K562 (cell line): ENCODE data around the gene SLC38A7. TPM values are rescaled to one million over a fixed set of nuclear protein-coding genes. Genes with fewer than 3 reads are reported as not detected.

Experiments used
- CEBPB ChIP-seq: fragments of 450-650 bp; IDR thresholded peaks from 2 replicates; pipeline ENCODE4 v1.6.1; 2016; ENCODE audit warnings: missing genetic modification characterization, missing compliant biosample characterization
- NFE2 ChIP-seq: IDR thresholded peaks from 2 replicates; pipeline ENCODE4 v1.6.1; 2014; ENCODE audit warnings: antibody characterized with exemption, low read depth
- NR4A1 ChIP-seq, 2 experiments: fragments of 250-450 bp in 1 of 2; fragments of 450-650 bp in 1 of 2; sonication (Bioruptor Pico) in 1 of 2; IDR thresholded peaks; 2 replicates each; pipeline versions ENCODE4 v1.4.0 to v1.6.1; 2016 to 2020; ENCODE audit warnings: mild to moderate bottlenecking in 2 of 2, missing compliant biosample characterization in 1 of 2, missing genetic modification characterization in 1 of 2, moderate library complexity in 1 of 2
- RBM39 ChIP-seq: fragments of 200-400 bp; formaldehyde crosslinking; optimal IDR thresholded peaks from 2 replicates; pipeline ENCODE3; 2018; ENCODE audit warnings: low read depth, low read length
- XRCC5 ChIP-seq: fragments of 200-400 bp; formaldehyde crosslinking; IDR thresholded peaks from 2 replicates; pipeline ENCODE4 v1.6.1; 2017; ENCODE audit warnings: low read depth, mild to moderate bottlenecking, low read length
- polyA plus RNA-seq, 8 experiments: library from polyadenylated mRNA; depleted of rRNA in 4 of 8; stranded (reverse) in 5 of 8; unstranded in 3 of 8; fragments of >200 nt; fragmentation: Nextera tagmentation in 2 of 8; fragmentation: Illumina TruSeq in 1 of 8; extraction: Ambion mirVana in 2 of 8; extraction: Trizol in 1 of 8; gene quantifications; 2 replicates each; pipeline versions ENCODE4 v1.2.1 to v1.2.3, GENCODE V29; 2011 to 2014; ENCODE audit warnings: inconsistent platforms in 1 of 8, missing spikeins in 1 of 8
- total RNA-seq, 7 experiments: library from RNA; depleted of rRNA in 6 of 7; stranded (reverse); fragments of >200 nt in 6 of 7; fragmentation: Illumina TruSeq in 2 of 7; extraction: Trizol in 2 of 7; gene quantifications; 2 replicates each; pipeline versions ENCODE4 v1.2.1 to v1.2.3, GENCODE V29; 2011 to 2021; ENCODE audit warnings: low replicate concordance in 1 of 7
- TF ChIP-seq, protein P1 (sequence below): sonication (generic); formaldehyde crosslinking; IDR thresholded peaks from 2 replicates; pipeline ENCODE4 v1.5.0; 2020; ENCODE audit warnings: missing genetic modification reagents
- TF ChIP-seq, protein P2 (sequence below): sonication (generic); formaldehyde crosslinking; IDR thresholded peaks from 2 replicates; pipeline ENCODE4 v1.8.0; 2023; ENCODE audit warnings: mild to moderate bottlenecking, missing genetic modification reagents
- TF ChIP-seq, protein P3 (sequence below): fragments of 450-650 bp; IDR thresholded peaks from 2 replicates; pipeline ENCODE4 v1.6.1; 2016; ENCODE audit warnings: mild to moderate bottlenecking, moderate library complexity
- TF ChIP-seq, protein P4 (sequence below): sonication (generic); IDR thresholded peaks from 2 replicates; pipeline ENCODE4 v1.6.1; 2016

The SLC38A7 gene
- total and polyA plus RNA-seq, 9 of the 15 experiments (the other 6 are each of a cell fraction or from before 2014, with no cell fraction given): 2.7 to 12.2 (median 6.5) TPM

DNA sequence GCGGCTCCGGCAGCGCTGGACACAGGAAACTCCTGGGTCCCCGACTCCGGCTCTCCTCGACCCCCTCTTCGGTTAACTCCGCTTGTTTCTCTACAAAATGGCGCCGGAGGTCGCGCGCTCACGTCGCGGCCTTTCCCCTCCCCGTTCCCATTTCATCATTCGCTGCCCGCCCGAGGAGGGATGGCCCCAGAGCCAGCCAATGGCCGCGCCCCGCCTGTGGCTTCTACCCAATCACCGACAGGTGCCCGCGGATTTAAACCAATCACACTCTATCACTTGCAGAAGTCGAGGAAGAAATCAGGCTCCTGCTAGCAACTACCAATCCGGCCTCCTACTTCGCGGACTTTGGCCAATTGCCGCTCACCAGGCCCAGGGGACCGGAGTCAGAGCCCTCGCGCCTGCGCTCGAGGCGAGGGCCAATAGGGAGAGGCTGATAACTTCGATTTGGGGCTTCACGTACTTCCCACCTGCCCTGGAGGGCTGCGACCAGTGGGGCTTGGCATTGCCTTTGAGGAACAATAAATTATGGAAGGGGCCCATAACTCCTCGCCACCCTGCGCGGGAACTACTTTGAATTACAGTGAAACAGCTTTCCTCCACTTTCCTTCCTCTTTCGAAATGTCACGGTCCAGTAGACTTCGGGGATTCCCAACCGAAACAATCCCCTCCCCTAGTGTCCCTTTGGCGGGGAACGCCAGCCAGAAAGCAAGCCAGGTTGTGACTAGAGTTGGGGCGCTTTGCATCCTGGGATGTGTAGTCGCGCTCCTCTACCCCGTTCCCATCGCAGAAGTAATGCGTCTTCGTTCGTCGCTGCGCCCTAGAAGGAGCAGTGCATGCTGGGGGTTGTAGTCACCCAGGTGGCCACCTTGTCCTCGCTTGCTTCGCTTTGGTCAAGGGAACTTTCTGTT lies 54.6 kb downstream of the SLC38A7 start, which contains the start of gene CNOT1 (continued):
- TF ChIP-seq, protein P1, sequence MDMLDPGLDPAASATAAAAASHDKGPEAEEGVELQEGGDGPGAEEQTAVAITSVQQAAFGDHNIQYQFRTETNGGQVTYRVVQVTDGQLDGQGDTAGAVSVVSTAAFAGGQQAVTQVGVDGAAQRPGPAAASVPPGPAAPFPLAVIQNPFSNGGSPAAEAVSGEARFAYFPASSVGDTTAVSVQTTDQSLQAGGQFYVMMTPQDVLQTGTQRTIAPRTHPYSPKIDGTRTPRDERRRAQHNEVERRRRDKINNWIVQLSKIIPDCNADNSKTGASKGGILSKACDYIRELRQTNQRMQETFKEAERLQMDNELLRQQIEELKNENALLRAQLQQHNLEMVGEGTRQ (CRISPR knock-in tag): no peak
- no peak for TF ChIP-seq NR4A1 (CRISPR knock-in tag; IDR thresholded peaks at IDR 0.05)
- TF ChIP-seq NR4A1 (tag; IDR thresholded peaks at IDR 0.05): peak; percentile 90
- no peak for TF ChIP-seq RBM39
- TF ChIP-seq, protein P2, sequence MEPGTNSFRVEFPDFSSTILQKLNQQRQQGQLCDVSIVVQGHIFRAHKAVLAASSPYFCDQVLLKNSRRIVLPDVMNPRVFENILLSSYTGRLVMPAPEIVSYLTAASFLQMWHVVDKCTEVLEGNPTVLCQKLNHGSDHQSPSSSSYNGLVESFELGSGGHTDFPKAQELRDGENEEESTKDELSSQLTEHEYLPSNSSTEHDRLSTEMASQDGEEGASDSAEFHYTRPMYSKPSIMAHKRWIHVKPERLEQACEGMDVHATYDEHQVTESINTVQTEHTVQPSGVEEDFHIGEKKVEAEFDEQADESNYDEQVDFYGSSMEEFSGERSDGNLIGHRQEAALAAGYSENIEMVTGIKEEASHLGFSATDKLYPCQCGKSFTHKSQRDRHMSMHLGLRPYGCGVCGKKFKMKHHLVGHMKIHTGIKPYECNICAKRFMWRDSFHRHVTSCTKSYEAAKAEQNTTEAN (CRISPR knock-in tag): no peak
- TF ChIP-seq, protein P3, sequence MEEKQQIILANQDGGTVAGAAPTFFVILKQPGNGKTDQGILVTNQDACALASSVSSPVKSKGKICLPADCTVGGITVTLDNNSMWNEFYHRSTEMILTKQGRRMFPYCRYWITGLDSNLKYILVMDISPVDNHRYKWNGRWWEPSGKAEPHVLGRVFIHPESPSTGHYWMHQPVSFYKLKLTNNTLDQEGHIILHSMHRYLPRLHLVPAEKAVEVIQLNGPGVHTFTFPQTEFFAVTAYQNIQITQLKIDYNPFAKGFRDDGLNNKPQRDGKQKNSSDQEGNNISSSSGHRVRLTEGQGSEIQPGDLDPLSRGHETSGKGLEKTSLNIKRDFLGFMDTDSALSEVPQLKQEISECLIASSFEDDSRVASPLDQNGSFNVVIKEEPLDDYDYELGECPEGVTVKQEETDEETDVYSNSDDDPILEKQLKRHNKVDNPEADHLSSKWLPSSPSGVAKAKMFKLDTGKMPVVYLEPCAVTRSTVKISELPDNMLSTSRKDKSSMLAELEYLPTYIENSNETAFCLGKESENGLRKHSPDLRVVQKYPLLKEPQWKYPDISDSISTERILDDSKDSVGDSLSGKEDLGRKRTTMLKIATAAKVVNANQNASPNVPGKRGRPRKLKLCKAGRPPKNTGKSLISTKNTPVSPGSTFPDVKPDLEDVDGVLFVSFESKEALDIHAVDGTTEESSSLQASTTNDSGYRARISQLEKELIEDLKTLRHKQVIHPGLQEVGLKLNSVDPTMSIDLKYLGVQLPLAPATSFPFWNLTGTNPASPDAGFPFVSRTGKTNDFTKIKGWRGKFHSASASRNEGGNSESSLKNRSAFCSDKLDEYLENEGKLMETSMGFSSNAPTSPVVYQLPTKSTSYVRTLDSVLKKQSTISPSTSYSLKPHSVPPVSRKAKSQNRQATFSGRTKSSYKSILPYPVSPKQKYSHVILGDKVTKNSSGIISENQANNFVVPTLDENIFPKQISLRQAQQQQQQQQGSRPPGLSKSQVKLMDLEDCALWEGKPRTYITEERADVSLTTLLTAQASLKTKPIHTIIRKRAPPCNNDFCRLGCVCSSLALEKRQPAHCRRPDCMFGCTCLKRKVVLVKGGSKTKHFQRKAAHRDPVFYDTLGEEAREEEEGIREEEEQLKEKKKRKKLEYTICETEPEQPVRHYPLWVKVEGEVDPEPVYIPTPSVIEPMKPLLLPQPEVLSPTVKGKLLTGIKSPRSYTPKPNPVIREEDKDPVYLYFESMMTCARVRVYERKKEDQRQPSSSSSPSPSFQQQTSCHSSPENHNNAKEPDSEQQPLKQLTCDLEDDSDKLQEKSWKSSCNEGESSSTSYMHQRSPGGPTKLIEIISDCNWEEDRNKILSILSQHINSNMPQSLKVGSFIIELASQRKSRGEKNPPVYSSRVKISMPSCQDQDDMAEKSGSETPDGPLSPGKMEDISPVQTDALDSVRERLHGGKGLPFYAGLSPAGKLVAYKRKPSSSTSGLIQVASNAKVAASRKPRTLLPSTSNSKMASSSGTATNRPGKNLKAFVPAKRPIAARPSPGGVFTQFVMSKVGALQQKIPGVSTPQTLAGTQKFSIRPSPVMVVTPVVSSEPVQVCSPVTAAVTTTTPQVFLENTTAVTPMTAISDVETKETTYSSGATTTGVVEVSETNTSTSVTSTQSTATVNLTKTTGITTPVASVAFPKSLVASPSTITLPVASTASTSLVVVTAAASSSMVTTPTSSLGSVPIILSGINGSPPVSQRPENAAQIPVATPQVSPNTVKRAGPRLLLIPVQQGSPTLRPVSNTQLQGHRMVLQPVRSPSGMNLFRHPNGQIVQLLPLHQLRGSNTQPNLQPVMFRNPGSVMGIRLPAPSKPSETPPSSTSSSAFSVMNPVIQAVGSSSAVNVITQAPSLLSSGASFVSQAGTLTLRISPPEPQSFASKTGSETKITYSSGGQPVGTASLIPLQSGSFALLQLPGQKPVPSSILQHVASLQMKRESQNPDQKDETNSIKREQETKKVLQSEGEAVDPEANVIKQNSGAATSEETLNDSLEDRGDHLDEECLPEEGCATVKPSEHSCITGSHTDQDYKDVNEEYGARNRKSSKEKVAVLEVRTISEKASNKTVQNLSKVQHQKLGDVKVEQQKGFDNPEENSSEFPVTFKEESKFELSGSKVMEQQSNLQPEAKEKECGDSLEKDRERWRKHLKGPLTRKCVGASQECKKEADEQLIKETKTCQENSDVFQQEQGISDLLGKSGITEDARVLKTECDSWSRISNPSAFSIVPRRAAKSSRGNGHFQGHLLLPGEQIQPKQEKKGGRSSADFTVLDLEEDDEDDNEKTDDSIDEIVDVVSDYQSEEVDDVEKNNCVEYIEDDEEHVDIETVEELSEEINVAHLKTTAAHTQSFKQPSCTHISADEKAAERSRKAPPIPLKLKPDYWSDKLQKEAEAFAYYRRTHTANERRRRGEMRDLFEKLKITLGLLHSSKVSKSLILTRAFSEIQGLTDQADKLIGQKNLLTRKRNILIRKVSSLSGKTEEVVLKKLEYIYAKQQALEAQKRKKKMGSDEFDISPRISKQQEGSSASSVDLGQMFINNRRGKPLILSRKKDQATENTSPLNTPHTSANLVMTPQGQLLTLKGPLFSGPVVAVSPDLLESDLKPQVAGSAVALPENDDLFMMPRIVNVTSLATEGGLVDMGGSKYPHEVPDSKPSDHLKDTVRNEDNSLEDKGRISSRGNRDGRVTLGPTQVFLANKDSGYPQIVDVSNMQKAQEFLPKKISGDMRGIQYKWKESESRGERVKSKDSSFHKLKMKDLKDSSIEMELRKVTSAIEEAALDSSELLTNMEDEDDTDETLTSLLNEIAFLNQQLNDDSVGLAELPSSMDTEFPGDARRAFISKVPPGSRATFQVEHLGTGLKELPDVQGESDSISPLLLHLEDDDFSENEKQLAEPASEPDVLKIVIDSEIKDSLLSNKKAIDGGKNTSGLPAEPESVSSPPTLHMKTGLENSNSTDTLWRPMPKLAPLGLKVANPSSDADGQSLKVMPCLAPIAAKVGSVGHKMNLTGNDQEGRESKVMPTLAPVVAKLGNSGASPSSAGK: peak; percentile 98
- TF ChIP-seq NFE2: no peak
- TF ChIP-seq XRCC5: 0 out of 2 replicates have a peak, but pooled peaks have one; percentile 73
- TF ChIP-seq, protein P4, sequence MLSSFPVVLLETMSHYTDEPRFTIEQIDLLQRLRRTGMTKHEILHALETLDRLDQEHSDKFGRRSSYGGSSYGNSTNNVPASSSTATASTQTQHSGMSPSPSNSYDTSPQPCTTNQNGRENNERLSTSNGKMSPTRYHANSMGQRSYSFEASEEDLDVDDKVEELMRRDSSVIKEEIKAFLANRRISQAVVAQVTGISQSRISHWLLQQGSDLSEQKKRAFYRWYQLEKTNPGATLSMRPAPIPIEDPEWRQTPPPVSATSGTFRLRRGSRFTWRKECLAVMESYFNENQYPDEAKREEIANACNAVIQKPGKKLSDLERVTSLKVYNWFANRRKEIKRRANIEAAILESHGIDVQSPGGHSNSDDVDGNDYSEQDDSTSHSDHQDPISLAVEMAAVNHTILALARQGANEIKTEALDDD: no peak
- peak; percentile 89 for TF ChIP-seq CEBPB (tag)
